ACC112 (cell line): ENCODE data around the gene ALX1.
"Not testable (repeated sequence)": the region's sequence is repeated elsewhere in the genome, so short reads cannot be mapped to it uniquely, and the experiment has no call there.

ENCODE experiments used
- H2AFZ ChIP-seq: fragments of 200-600 bp; sonication (generic); one replicate; pipeline ENCODE4 v1.6.0; 2017; ENCODE audit warnings: antibody characterized with exemption, low read length; ENCODE audit not compliant: unreplicated experiment
- H3K27ac ChIP-seq: fragments of 200-600 bp; sonication (generic); 2 replicates; pipeline ENCODE4 v1.5.1; 2014; ENCODE audit warnings: low read depth, mild to moderate bottlenecking, antibody characterized with exemption, low read length, moderate library complexity
- H3K27me3 ChIP-seq: fragments of 200-600 bp; sonication (generic); 2 replicates; pipeline ENCODE4 v1.6.1; 2014; ENCODE audit warnings: mild to moderate bottlenecking, antibody characterized with exemption, low read length, moderate library complexity, mixed read lengths; ENCODE audit not compliant: insufficient read depth
- H3K36me3 ChIP-seq: fragments of 200-600 bp; sonication (generic); 2 replicates; pipeline ENCODE4 v1.6.1; 2016; ENCODE audit warnings: mild to moderate bottlenecking, antibody characterized with exemption, low read length, moderate library complexity, mixed read lengths; ENCODE audit not compliant: insufficient read depth
- H3K4me1 ChIP-seq: fragments of 200-600 bp; sonication (generic); one replicate; pipeline ENCODE4 v1.6.1; 2016; ENCODE audit warnings: low read length, mixed read lengths; ENCODE audit not compliant: insufficient read depth, unreplicated experiment, control insufficient read depth
- H3K4me3 ChIP-seq: fragments of 200-600 bp; sonication (generic); 2 replicates; pipeline ENCODE4 v1.5.1; 2014; ENCODE audit warnings: mild to moderate bottlenecking, low read depth, low read length
- H3K79me2 ChIP-seq: fragments of 200-600 bp; sonication (generic); one replicate; pipeline ENCODE4 v1.6.0; 2016; ENCODE audit warnings: low read length; ENCODE audit not compliant: control insufficient read depth, unreplicated experiment, insufficient read depth

ALX1 gene

DNA sequence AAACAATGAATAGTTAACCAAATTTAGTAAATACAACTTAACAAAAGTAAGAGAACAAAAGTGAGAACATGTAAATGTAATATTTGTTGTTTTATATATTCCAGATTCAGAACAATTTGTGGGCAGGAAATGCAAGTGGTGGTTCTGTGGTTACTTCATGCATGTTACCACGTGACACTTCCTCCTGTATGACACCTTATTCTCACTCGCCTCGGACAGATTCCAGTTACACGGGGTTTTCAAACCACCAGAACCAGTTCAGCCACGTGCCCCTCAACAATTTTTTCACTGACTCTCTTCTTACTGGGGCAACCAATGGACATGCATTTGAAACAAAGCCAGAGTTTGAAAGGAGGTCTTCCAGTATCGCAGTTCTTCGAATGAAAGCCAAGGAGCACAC lies 21.0 kb downstream of the ALX1 start:
- Histone ChIP-seq H3K79me2 (no peaks in the 10 kb centered on the region), H3K4me3 (no peak overlapping the region), H2AFZ (no peak overlapping the region), H3K27ac (no peak overlapping the region), H3K36me3 (no peaks in the 10 kb centered on the region), H3K4me1 (no peaks in the 10 kb centered on the region), H3K27me3 (peaks cover 46% of the 10 kb centered on the region)

DNA sequence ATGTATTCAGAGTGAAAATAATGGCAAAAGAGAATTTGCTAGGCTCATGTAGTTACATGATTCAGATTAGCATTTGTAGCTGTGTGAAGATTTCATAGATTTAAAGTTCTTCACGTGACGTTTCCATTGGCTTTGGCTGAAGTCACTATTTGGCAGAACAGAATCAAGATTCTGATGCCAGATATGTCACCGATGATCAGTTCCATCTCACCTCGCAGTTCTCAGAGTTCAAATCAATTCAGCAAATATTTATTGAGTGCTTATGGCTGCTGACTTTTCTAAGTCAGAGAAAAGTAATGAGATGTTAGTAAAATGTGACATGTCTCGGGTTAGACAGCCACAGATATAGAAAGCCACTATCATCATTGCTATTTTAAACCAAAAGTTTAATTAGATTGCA lies 28.4 kb downstream of the ALX1 start:
- H3K4me1 ChIP-seq, result no peaks in the 10 kb centered on the region
- no peak overlapping the region for H3K4me3 ChIP-seq
- peaks cover 36% of the 10 kb centered on the region for H3K27me3 ChIP-seq
- H3K27ac ChIP-seq, result no peak overlapping the region
- H3K79me2 ChIP-seq, result no peaks in the 10 kb centered on the region
- H3K36me3 ChIP-seq, result no peaks in the 10 kb centered on the region
- no peak overlapping the region for H2AFZ ChIP-seq

- H3K4me3 ChIP-seq, result no peak overlapping the region
- peaks cover 36% of the 10 kb centered on the region for H3K27me3 ChIP-seq
- H3K36me3 ChIP-seq, result no peaks in the 10 kb centered on the region
- H2AFZ ChIP-seq, result no peak overlapping the region
- H3K79me2 ChIP-seq, result no peaks in the 10 kb centered on the region
- no peaks in the 10 kb centered on the region for H3K4me1 ChIP-seq
- no peak overlapping the region for H3K27ac ChIP-seq
Observed at GRCh38 chr12:85309125-85309566, 29.1 kb downstream of the ALX1 start.

DNA sequence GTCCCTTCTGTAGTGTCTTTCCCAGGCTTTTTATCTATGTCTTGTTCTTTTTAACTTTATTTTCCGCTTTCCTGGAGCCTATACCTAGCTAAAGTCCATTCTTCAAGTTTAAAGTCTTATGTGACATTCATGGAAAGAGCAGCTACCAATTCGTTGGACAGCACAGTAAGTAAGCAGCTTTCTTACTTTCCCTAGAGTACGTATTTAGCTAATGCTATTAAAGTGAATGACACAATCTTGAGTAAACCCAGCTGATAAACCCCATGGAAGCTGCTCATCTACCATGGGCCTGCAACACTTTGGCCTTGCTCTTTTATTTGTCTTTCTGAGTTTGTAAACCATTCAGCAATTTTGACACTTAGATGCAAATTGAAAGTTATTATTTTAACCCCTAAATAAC lies 30.0 kb downstream of the ALX1 start:
- no peak overlapping the region for H3K4me3 ChIP-seq
- H3K27ac ChIP-seq, result no peak overlapping the region
- peaks cover 36% of the 10 kb centered on the region for H3K27me3 ChIP-seq
- no peaks in the 10 kb centered on the region for H3K4me1 ChIP-seq
- H3K36me3 ChIP-seq, result no peaks in the 10 kb centered on the region
- H3K79me2 ChIP-seq, result no peaks in the 10 kb centered on the region
- H2AFZ ChIP-seq, result no peak overlapping the region

GRCh38 chr12:85310456-85311076 lies 30.5 kb downstream of the ALX1 start:
- Histone ChIP-seq H3K27ac (no peak overlapping the region), H3K4me1 (no peaks in the 10 kb centered on the region), H3K36me3 (no peaks in the 10 kb centered on the region), H3K27me3 (peaks cover 34% of the 10 kb centered on the region), H3K79me2 (no peaks in the 10 kb centered on the region), H3K4me3 (no peak overlapping the region), H2AFZ (no peak overlapping the region)

DNA sequence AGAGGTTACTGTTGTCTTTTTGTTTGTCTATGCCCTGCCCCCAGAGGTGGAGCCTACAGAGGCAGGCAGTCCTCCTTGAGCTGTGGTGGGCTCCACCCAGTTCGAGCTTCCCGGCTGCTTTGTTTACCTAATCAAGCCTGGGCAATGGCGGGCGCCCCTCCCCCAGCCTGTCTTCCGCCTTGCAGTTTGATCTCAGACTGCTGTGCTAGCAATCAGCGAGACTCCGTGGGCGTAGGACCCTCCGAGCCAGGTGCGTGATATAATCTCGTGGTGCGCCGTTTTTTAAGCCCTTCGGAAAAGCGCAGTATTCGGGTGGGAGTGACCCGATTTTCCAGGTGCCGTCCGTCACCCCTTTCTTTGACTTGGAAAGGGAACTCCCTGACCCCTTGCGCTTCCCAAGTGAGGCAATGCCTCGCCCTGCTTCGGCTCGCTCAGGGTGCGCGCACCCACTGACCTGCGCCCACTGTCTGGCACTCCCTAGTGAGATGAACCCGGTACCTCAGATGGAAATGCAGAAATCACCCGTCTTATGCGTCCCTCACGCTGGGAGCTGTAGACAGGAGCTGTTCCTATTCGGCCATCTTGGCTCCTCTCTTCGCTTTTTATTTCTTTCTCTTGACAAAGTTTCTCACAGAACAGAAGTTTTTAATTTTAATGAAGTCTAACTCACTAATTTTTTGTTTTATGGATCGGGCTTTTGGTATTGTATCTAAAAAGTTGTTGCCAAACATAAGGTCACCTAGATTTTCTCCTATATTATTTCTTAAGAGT lies 38.0 kb downstream of the ALX1 start:
- H3K4me1 ChIP-seq, H2AFZ ChIP-seq, H3K79me2 ChIP-seq, H3K4me3 ChIP-seq, H3K36me3 ChIP-seq, H3K27ac ChIP-seq, H3K27me3 ChIP-seq: not testable (repeated sequence)

- Histone ChIP-seq H3K36me3 (no peaks in the 10 kb centered on the region), H2AFZ (no peak overlapping the region), H3K4me3 (no peak overlapping the region), H3K4me1 (no peaks in the 10 kb centered on the region), H3K79me2 (no peaks in the 10 kb centered on the region), H3K27me3 (peaks cover 15% of the 10 kb centered on the region; the same call in 1 of the 2 replicates), H3K27ac (no peak overlapping the region)
Observed at GRCh38 chr12:85322715-85323114, 42.7 kb downstream of the ALX1 start.

GRCh38 chr12:85325442-85325841 lies 45.4 kb downstream of the ALX1 start:
- no peak overlapping the region for H2AFZ ChIP-seq
- no peak overlapping the region for H3K27ac ChIP-seq
- H3K27me3 ChIP-seq, result peaks cover 15% of the 10 kb centered on the region; the same call in 1 of the 2 replicates
- H3K4me3 ChIP-seq, result no peak overlapping the region
- H3K36me3 ChIP-seq, result no peaks in the 10 kb centered on the region
- H3K79me2 ChIP-seq, result no peaks in the 10 kb centered on the region
- H3K4me1 ChIP-seq, result no peaks in the 10 kb centered on the region

DNA sequence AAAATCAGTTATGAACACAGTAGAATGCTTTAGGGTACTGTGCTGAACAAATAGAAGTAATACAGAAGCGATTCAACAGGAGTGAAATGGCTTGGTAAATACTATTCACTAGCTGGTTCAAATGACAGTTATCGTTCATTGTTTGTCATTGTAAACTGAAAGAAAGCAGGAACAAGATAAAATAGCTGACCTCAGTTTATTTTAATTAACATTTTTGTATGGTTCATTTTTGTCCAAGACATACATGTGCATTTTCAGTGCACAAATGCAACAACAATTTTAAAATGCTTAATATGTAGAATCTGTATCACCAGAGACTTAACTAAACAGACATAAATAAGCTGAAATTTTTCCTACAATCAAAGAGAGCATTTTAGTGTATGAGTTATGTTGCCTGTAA lies 49.9 kb downstream of the ALX1 start:
- Histone ChIP-seq H3K4me3 (no peak overlapping the region), H3K27me3 (peaks cover 26% of the 10 kb centered on the region; the same call in 1 of the 2 replicates), H3K4me1 (no peaks in the 10 kb centered on the region), H2AFZ (no peak overlapping the region), H3K27ac (no peak overlapping the region), H3K36me3 (no peaks in the 10 kb centered on the region), H3K79me2 (no peaks in the 10 kb centered on the region)

DNA sequence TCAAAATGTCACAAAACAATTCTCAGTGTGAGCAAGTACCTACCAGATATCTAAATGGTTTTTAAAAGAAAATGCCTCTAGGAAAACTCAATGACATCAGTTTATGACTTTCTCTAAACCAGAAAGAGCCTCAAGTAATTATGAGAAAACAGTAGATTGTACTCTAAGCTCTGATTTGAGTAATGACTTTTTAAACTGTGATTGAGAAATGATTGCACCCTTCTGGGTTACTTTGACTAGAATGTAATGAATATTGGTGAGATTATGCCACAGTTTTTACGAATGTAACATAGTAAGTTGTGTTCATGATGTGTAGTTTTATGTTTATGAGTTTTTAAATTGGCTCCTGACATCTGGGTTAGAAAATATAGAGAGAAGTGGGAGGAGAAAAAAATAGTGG lies 68.8 kb downstream of the ALX1 start:
- Histone ChIP-seq H3K4me3 (no peak overlapping the region), H3K79me2 (no peaks in the 10 kb centered on the region), H3K27me3 (peaks cover 13% of the 10 kb centered on the region; the same call in 1 of the 2 replicates), H3K4me1 (no peaks in the 10 kb centered on the region), H3K36me3 (no peaks in the 10 kb centered on the region), H2AFZ (no peak overlapping the region), H3K27ac (no peak overlapping the region)

DNA sequence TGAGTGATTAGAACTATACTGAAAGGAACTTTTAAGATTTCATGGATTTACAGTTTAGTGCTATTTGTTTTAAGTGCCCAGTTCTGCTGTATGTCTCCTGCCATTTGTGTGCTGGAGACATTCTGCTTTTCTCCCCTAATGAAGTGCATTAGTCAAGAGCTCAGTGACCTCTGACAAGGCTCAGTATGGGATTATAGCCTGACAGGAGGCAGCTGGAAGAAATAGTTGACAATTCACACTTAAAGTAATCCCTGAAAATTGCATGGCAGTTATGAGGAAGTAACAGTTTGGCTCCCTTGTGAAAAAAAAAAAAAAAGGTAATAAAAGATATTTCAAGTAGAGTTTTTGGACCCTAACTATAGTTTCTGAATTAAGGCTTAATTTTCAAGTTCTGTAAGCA lies 70.3 kb downstream of the ALX1 start:
- Histone ChIP-seq H3K27ac (no peak overlapping the region), H3K79me2 (no peaks in the 10 kb centered on the region), H3K36me3 (no peaks in the 10 kb centered on the region), H3K27me3 (peaks cover 12% of the 10 kb centered on the region; the same call in 1 of the 2 replicates), H3K4me3 (no peak overlapping the region), H2AFZ (no peak overlapping the region), H3K4me1 (no peaks in the 10 kb centered on the region)
